Mucosa of descending colon (tissue), 3 donors: ENCODE data around the gene CDK5RAP1. TPM values are rescaled to one million over a fixed set of nuclear protein-coding genes. Genes with fewer than 3 reads are reported as not detected.

Experiments
- ATAC-seq: fragments of 200-7000 bp; cut with Tn5 transposase; one replicate; pipeline ENCODE4 v1.9.1; 2020; ENCODE audit warnings: mild to moderate bottlenecking, moderate library complexity
- DNase-seq, 3 donors: peaks; one replicate each; pipeline ENCODE4 v3.0.0-alpha.2; 2020
- H3K36me3 ChIP-seq: fragments of 200-600 bp; one replicate; pipeline ENCODE4 v1.8.0; 2021; ENCODE audit warnings: low read depth, mild to moderate bottlenecking
- H3K4me1 ChIP-seq: fragments of 200-600 bp; one replicate; pipeline ENCODE4 v1.8.0; 2021; ENCODE audit warnings: low read depth, mild to moderate bottlenecking
- H3K4me3 ChIP-seq: fragments of 200-600 bp; one replicate; pipeline ENCODE4 v1.8.0; 2021; ENCODE audit warnings: mild to moderate bottlenecking
- H3K9me3 ChIP-seq: fragments of 200-600 bp; one replicate; pipeline ENCODE4 v1.8.0; 2021; ENCODE audit warnings: mild to moderate bottlenecking
- intact Hi-C, 2 donors: fragments of 100-400 bp; cut with DNase I in 1 of 2; cut with micrococcal nuclease in 1 of 2; formaldehyde crosslinking; loops; one replicate each; pipeline versions ENCODE4 v1.11.0 to v1.11.1; 2022; cut with DNase I, micrococcal nuclease
- total RNA-seq, 3 donors: library from RNA; stranded (reverse); fragmentation: NEBNext Ultra II Directional in 2 of 3; extraction: Animal tissue kit (Norgen Biotek cat#: 25700) in 2 of 3; gene quantifications; one replicate each; pipeline versions ENCODE4 v1.2.1 to v1.2.4, GENCODE V29; 2021 to 2023
- TF ChIP-seq, protein P1 (sequence below): fragments of 200-600 bp; IDR thresholded peaks from one replicate; pipeline ENCODE4 v1.8.0; 2022; ENCODE audit warnings: antibody characterized with exemption, mild to moderate bottlenecking
- donor health status: DM: no; HTN: no; CAD: no; lungs with moderate emphysema.
- donor health status: DM: no; HTN: no; CAD: no.
- donor health status: DM: no; HTN: yes; CAD: no.

The CDK5RAP1 gene
- total RNA-seq, 3 donors from 2014 or later = 20.4 to 24.5 (median 23.7) TPM

- TF ChIP-seq, protein P1, sequence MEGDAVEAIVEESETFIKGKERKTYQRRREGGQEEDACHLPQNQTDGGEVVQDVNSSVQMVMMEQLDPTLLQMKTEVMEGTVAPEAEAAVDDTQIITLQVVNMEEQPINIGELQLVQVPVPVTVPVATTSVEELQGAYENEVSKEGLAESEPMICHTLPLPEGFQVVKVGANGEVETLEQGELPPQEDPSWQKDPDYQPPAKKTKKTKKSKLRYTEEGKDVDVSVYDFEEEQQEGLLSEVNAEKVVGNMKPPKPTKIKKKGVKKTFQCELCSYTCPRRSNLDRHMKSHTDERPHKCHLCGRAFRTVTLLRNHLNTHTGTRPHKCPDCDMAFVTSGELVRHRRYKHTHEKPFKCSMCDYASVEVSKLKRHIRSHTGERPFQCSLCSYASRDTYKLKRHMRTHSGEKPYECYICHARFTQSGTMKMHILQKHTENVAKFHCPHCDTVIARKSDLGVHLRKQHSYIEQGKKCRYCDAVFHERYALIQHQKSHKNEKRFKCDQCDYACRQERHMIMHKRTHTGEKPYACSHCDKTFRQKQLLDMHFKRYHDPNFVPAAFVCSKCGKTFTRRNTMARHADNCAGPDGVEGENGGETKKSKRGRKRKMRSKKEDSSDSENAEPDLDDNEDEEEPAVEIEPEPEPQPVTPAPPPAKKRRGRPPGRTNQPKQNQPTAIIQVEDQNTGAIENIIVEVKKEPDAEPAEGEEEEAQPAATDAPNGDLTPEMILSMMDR = no peak
- DNase-seq (peak in 1 of 3 donors; percentile 41), ATAC-seq (peak; percentile 61)
- intact Hi-C loops = no loop called here
- Histone ChIP-seq H3K36me3 (no peaks in the 10 kb centered on the region), H3K4me3 (no peak overlapping the region), H3K4me1 (no peaks in the 10 kb centered on the region), H3K9me3 (no peaks in the 10 kb centered on the region)
Observed at GRCh38 chr20:33423141-33423834, 22.0 kb upstream of the CDK5RAP1 start.

DNA sequence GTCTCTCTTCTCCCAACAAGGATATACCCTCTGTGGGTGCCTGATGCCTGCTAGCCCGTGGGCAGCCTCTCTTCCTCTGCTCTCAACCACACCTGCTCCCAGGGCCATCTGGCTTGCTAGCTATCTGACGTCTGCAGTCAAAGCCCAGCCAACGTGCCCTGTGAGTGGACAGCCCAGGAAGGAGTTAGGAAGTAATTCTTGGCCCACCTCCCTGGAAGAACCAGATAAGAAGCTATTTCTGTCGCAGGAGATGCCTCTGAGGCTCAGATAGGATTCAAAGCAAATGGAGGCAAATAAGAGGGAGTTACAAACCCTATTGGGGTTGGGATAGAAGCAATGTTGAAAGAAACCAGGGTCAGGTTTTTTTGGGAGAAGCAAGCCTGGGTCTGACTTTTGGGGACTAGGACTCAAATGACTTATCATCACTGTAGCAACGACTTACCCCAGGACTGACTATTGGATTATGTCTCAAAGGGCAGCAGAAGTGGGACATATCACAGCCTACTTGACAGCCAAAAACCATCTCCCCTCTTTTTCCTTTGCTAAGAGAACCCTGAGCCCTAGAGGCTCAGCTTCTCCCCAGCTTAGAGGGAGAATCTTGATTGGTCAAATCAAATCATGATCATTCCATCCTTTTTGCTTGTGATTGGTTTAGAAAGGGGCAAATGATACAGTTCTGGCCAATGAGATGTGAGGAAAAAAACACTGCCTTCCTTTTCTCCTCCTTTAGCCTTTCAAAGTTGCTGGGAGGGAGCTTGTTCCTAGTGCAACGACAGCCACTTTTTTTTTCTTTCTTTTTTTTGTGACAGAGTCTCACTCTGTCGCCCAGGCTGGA lies 18.0 kb upstream of the CDK5RAP1 start:
- TF ChIP-seq, protein P1 = no peak
- intact Hi-C loops = no loop called here
- ATAC-seq = no peak

DNA sequence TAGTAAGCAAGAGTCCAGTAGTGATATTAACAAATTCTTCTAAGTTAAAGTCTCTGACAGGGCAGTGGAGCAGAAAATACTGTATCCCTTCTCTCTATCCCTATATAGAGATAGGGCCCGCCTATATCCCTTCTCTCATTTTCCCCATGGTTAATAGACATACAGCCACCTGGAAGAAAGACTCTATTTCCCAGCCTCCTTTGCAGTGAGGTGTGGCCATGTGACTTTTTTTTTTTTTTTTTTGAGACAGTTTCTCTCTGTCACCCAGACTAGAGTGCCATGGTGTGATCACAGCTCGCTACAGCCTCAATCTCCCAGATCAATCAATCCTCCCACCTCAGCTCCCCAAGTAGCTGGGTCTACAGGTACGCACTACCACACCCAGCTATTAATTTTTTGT lies 16.7 kb upstream of the CDK5RAP1 start:
- no peaks in the 10 kb centered on the region for H3K4me1 ChIP-seq
- TF ChIP-seq, protein P1 = no peak
- no peaks in the 10 kb centered on the region for H3K9me3 ChIP-seq
- intact Hi-C loops = no loop called here
- H3K36me3 ChIP-seq = no peaks in the 10 kb centered on the region
- DNase-seq = no peak
- no peak for ATAC-seq
- H3K4me3 ChIP-seq = no peak overlapping the region

More for the DNA sequence above, 18.0 kb upstream of the CDK5RAP1 start:
- Histone ChIP-seq H3K4me1 (no peaks in the 10 kb centered on the region), H3K36me3 (no peaks in the 10 kb centered on the region), H3K4me3 (no peak overlapping the region), H3K9me3 (no peaks in the 10 kb centered on the region)
- no peak for DNase-seq

- TF ChIP-seq, protein P1 = no peak
- Histone ChIP-seq H3K36me3 (no peaks in the 10 kb centered on the region), H3K4me3 (no peak overlapping the region), H3K9me3 (no peaks in the 10 kb centered on the region), H3K4me1 (no peaks in the 10 kb centered on the region)
- ATAC-seq (peak; percentile 59), DNase-seq (peak in 1 of 3 donors; percentile 37)
- intact Hi-C loops = no loop called here
Observed at GRCh38 chr20:33415948-33416347, 14.6 kb upstream of the CDK5RAP1 start.

DNA sequence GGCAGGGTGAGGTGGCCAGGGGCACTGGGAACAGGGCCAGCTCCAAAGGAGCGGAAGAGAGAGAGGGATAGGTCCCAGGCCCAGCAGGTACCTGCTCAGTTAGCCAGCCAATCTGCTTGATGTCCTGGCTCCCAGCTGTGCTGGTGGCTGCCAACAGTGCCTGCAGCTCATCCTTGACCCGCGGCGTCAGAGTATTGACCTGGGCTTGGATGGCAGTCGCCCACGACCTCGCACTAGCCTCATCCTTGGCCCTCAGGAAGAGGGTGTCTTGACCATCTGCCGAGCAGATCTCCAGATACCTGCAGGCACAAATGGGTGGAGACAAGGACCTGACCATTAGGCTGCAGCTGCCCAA lies 11.1 kb upstream of the CDK5RAP1 start:
- DNase-seq = no peak
- H3K9me3 ChIP-seq = no peaks in the 10 kb centered on the region
- TF ChIP-seq, protein P1 = no peak
- no peaks in the 10 kb centered on the region for H3K4me1 ChIP-seq
- H3K36me3 ChIP-seq = no peaks in the 10 kb centered on the region
- ATAC-seq = no peak
- no peak overlapping the region for H3K4me3 ChIP-seq
- intact Hi-C loops = no loop called here
